Measurements from ENCODE around the gene AKAP8.

- no peak for TF ChIP-seq CTCF (conservative IDR thresholded peaks at IDR 0.05; ENCODE audit: low read depth in 2 of 2)
- TF ChIP-seq POLR2AphosphoS5 (IDR thresholded peaks at IDR 0.05; ENCODE audit: low read depth): no peak
- TF ChIP-seq CREB1 (CRISPR knock-in tag; IDR thresholded peaks at IDR 0.05; ENCODE audit: low read depth): no peak
- TF ChIP-seq REST (IDR thresholded peaks at IDR 0.05; ENCODE audit: unreplicated experiment): no peak
These were observed 41.6 kb upstream of the AKAP8 start for GRCh38 chr19:15421136-15421695.

Data from GM23338 (cell line).